Umbilical cord (tissue), 2 donors: ENCODE data around the gene TTF1. TPM values are rescaled to one million over a fixed set of nuclear protein-coding genes. Genes with fewer than 3 reads are reported as not detected.
A peak's percentile ranks its signal among the peaks of the same experiment; 100 is the strongest.

Experiments used
- DNase-seq: peaks from one replicate; pipeline ENCODE4 v3.0.0-alpha.2; 2015; ENCODE audit warnings: low spot score
- total RNA-seq: library from RNA; depleted of rRNA; stranded (reverse); fragments of >200 nt; gene quantifications from one replicate; pipeline ENCODE4 v1.2.3, GENCODE V29; 2014; ENCODE audit warnings: low replicate concordance; ENCODE audit not compliant: insufficient read depth

TTF1 gene
- total RNA-seq = 25.3 TPM

GRCh38 chr9:132406554-132407122 is at the start of gene TTF1:
TSS of gene TTF1 (minus strand) at chr9:132406840. CDS start at chr9:132402821, 4,019 bp downstream.
- peak; percentile 93 for DNase-seq

- no peak for DNase-seq
Observed at GRCh38 chr9:132456241-132456640, 49.6 kb upstream of the TTF1 start.

- no peak for DNase-seq
Observed at GRCh38 chr9:132451276-132451675, 44.6 kb upstream of the TTF1 start.

- no peak for DNase-seq
Observed at GRCh38 chr9:132447902-132448301, 41.3 kb upstream of the TTF1 start.

GRCh38 chr9:132447346-132447745 is 40.7 kb upstream of the TTF1 start:
- no peak for DNase-seq

GRCh38 chr9:132446887-132447286 is 40.2 kb upstream of the TTF1 start:
- no peak for DNase-seq

GRCh38 chr9:132443951-132444607 is 37.4 kb upstream of the TTF1 start:
- no peak for DNase-seq

- DNase-seq = no peak
Observed at GRCh38 chr9:132441404-132441803, 34.8 kb upstream of the TTF1 start.

GRCh38 chr9:132440735-132441134 is 34.1 kb upstream of the TTF1 start:
- no peak for DNase-seq

GRCh38 chr9:132439153-132439552 is 32.5 kb upstream of the TTF1 start:
- DNase-seq = no peak

GRCh38 chr9:132434881-132435280 is 28.2 kb upstream of the TTF1 start:
- DNase-seq = no peak

GRCh38 chr9:132430998-132431397 is 24.4 kb upstream of the TTF1 start:
- DNase-seq = no peak

- DNase-seq = no peak
Observed at GRCh38 chr9:132426639-132427414, 20.2 kb upstream of the TTF1 start.

- no peak for DNase-seq
Observed at GRCh38 chr9:132425675-132426062, 19.0 kb upstream of the TTF1 start.

- no peak for DNase-seq
Observed at GRCh38 chr9:132424857-132425674, 18.4 kb upstream of the TTF1 start.

GRCh38 chr9:132423503-132423902 is 16.9 kb upstream of the TTF1 start:
- no peak for DNase-seq

GRCh38 chr9:132422574-132422973 is 15.9 kb upstream of the TTF1 start:
- DNase-seq = no peak

GRCh38 chr9:132418726-132419363 is 12.2 kb upstream of the TTF1 start:
- no peak for DNase-seq

GRCh38 chr9:132415181-132415580 is 8.5 kb upstream of the TTF1 start:
- no peak for DNase-seq

- no peak for DNase-seq
Observed at GRCh38 chr9:132414731-132415130, 8.1 kb upstream of the TTF1 start.

- no peak for DNase-seq
Observed at GRCh38 chr9:132413926-132414325, 7.3 kb upstream of the TTF1 start.
